GM12878 (cell line): ENCODE measurements around the gene RMI2. TPM values are rescaled to one million over a fixed set of nuclear protein-coding genes. Genes with fewer than 3 reads are reported as not detected.

Source experiments
- ATAC-seq: fragments of 200-7000 bp; cut with Tn5 transposase; 3 replicates; pipeline ENCODE4 v1.9.1; 2020; ENCODE audit warnings: mild to moderate bottlenecking, moderate library complexity
- BruUV-seq: library from RNA; stranded (reverse); fragments of 400-500 nt; replicated peaks from 2 replicates; lab custom pipeline; 2021; lab: Mats Ljungman, UMichigan
- CTCF ChIA-PET: fragments of 300-600 bp; sonication (Branson Sonifier 250); formaldehyde crosslinking; extraction: SDS; loops from one replicate; lab custom pipeline; 2021; ENCODE audit warnings: inconsistent platforms; lab: Yijun Ruan, JAX
- POLR2A ChIA-PET: fragments of 350-600 bp; formaldehyde crosslinking; extraction: SDS; loops from one replicate; lab custom pipeline; 2021; ENCODE audit warnings: inconsistent platforms; lab: Charles Lee
- RAD21 ChIA-PET: fragments of 300-600 bp; sonication (Branson Sonifier 250); formaldehyde crosslinking; loops from one replicate; lab custom pipeline; 2023; ENCODE audit warnings: antibody characterized with exemption; ENCODE audit not compliant: unreplicated experiment; lab: Charles Lee
- SMC1A ChIA-PET: fragments of 300-600 bp; sonication (Branson Sonifier 250); formaldehyde crosslinking; loops from one replicate; lab custom pipeline; 2023; ENCODE audit not compliant: unreplicated experiment, uncharacterized antibody; lab: Charles Lee
- DNase-seq: peaks from one replicate; pipeline ENCODE4 v3.0.0-alpha.2; 2011; ENCODE audit warnings: low read depth, low spot score
- FAIRE-seq: peaks from 3 replicates; lab custom pipeline; 2011; peaks lifted over from hg19 to GRCh38; lab: Jason Lieb, UNC
- H2AFZ ChIP-seq: 2 replicates; pipeline ENCODE4 v1.6.0; 2011; ENCODE audit warnings: low read depth, low read length, control low read depth; ENCODE audit not compliant: control insufficient read depth
- H3K27ac ChIP-seq: 2 replicates; pipeline ENCODE4 v1.5.1; 2011; ENCODE audit warnings: control low read depth; ENCODE audit not compliant: control insufficient read depth, insufficient read depth
- H3K27me3 ChIP-seq, 2 experiments: replicated peaks in 1 of 2; 2 replicates each; pipeline versions ENCODE4 v1.6.0 to v1.6.1; 2011; ENCODE audit warnings: low read length in 1 of 2; ENCODE audit not compliant: control insufficient read depth in 2 of 2, insufficient read depth in 2 of 2
- H3K36me3 ChIP-seq, 2 experiments: 2 replicates each; pipeline ENCODE4 v1.5.1; 2011; ENCODE audit warnings: low read length in 1 of 2; ENCODE audit not compliant: control insufficient read depth in 2 of 2, insufficient read depth in 2 of 2
- H3K4me1 ChIP-seq: 2 replicates; pipeline ENCODE4 v1.6.1; 2011; ENCODE audit warnings: mild to moderate bottlenecking, low read length, moderate library complexity, mixed read lengths; ENCODE audit not compliant: control insufficient read depth, insufficient read depth
- H3K4me2 ChIP-seq: 2 replicates; pipeline ENCODE4 v1.6.0; 2011; ENCODE audit warnings: control low read depth; ENCODE audit not compliant: control insufficient read depth, insufficient read depth
- H3K4me3 ChIP-seq: fragments of 200-600 bp; sonication (generic); 2 replicates; pipeline ENCODE4 v1.5.1; 2016
- H3K79me2 ChIP-seq: 2 replicates; pipeline ENCODE4 v1.6.0; 2011; ENCODE audit warnings: low read length; ENCODE audit not compliant: control insufficient read depth, insufficient read depth
- H3K9ac ChIP-seq: 2 replicates; pipeline ENCODE4 v1.8.0; 2011; ENCODE audit warnings: low read length, control low read depth, mixed read lengths; ENCODE audit not compliant: control insufficient read depth, insufficient read depth
- H3K9me3 ChIP-seq: replicated peaks from 3 replicates; pipeline ENCODE4 v1.5.1; 2011; ENCODE audit warnings: mild to moderate bottlenecking, low read length; ENCODE audit not compliant: control insufficient read depth, insufficient read depth
- H4K20me1 ChIP-seq: 2 replicates; pipeline ENCODE4 v1.6.0; 2011; ENCODE audit not compliant: control insufficient read depth, insufficient read depth
- BMI1 ChIP-seq: fragments of 450-650 bp; IDR thresholded peaks from 2 replicates; pipeline ENCODE4 v1.6.1; 2016; ENCODE audit warnings: mild to moderate bottlenecking, moderate library complexity, borderline replicate concordance
- HCFC1 ChIP-seq: fragments of 150-350 bp; IDR thresholded peaks from 2 replicates; pipeline ENCODE4 v1.6.1; 2014; ENCODE audit warnings: low read length
- HSF1 ChIP-seq: fragments of 150-350 bp; IDR thresholded peaks from 2 replicates; pipeline ENCODE4 v1.6.1; 2014; ENCODE audit warnings: mild to moderate bottlenecking, low read depth, low read length
- JUNB ChIP-seq: IDR thresholded peaks from 2 replicates; pipeline ENCODE4 v1.6.1; 2016; ENCODE audit warnings: antibody characterized with exemption, mild to moderate bottlenecking
- NR2F1 ChIP-seq: fragments of 450-650 bp; conservative IDR thresholded peaks from 2 replicates; pipeline ENCODE4 v1.6.1; 2017; ENCODE audit warnings: mild to moderate bottlenecking
- PAX8 ChIP-seq: fragments of 450-650 bp; IDR thresholded peaks from 2 replicates; pipeline ENCODE4 v1.6.1; 2017; ENCODE audit warnings: mild to moderate bottlenecking, moderate library complexity
- SMARCA5 ChIP-seq: fragments of 450-650 bp; IDR thresholded peaks from 2 replicates; pipeline ENCODE4 v1.6.1; 2017; ENCODE audit warnings: mild to moderate bottlenecking
- SRF ChIP-seq, 2 experiments: IDR thresholded peaks; 2 replicates each; pipeline ENCODE4 v1.6.1; 2011; ENCODE audit warnings: low read depth in 2 of 2, low read length in 2 of 2, mild to moderate bottlenecking in 1 of 2, moderate library complexity in 1 of 2
- TCF3 ChIP-seq: IDR thresholded peaks from 2 replicates; pipeline ENCODE4 v1.6.1; 2012; ENCODE audit warnings: low read depth, mild to moderate bottlenecking, low read length, borderline replicate concordance; ENCODE audit not compliant: insufficient read depth
- ZNF217 ChIP-seq: fragments of 450-650 bp; IDR thresholded peaks from 2 replicates; pipeline ENCODE4 v1.6.1; 2017; ENCODE audit warnings: antibody characterized with exemption, mild to moderate bottlenecking
- ZNF622 ChIP-seq: fragments of 450-650 bp; IDR thresholded peaks from 2 replicates; pipeline ENCODE4 v1.6.1; 2017; ENCODE audit warnings: mild to moderate bottlenecking, inconsistent platforms
- WGBS: methylation state at CpG from one replicate; pipeline ENCODE4 v1.1.6; 2016; ENCODE audit warnings: low lambda C conversion rate; ENCODE audit not compliant: insufficient replicate concordance, insufficient coverage; ENCODE audit errors: missing lambda C conversion rate; 5-methylcytosine and 5-hydroxymethylcytosine counted together
- in situ Hi-C: fragments of 300-500 bp; cut with MboI; formaldehyde crosslinking; loops from 9 replicates; pipeline ENCODE4 v1.14.3; 2018; ENCODE audit warnings: mixed read lengths
- intact Hi-C: fragments of 100-400 bp; cut with micrococcal nuclease; formaldehyde crosslinking; loops from one replicate; pipeline ENCODE4 v1.14.2; 2022; ENCODE audit not compliant: unreplicated experiment
- polyA plus RNA-seq, 11 experiments: library from polyadenylated mRNA; depleted of rRNA in 4 of 11; unstranded in 6 of 11; stranded (reverse) in 5 of 11; fragments of >200 nt; fragmentation: Nextera tagmentation in 4 of 11; fragmentation: Illumina TruSeq in 1 of 11; extraction: Ambion mirVana in 4 of 11; extraction: Trizol in 1 of 11; gene quantifications; 1 replicate in 1 of 11; 2 replicates in 10 of 11; pipeline versions ENCODE4 v1.2.1 to v1.2.3, GENCODE V29; 2011 to 2016; ENCODE audit warnings: inconsistent platforms in 2 of 11, missing spikeins in 2 of 11, low read depth in 1 of 11
- total RNA-seq, 4 experiments: library from RNA; depleted of rRNA in 3 of 4; stranded (reverse); fragments of >200 nt in 3 of 4; fragmentation: Illumina TruSeq in 1 of 4; extraction: Trizol in 1 of 4; gene quantifications; 2 replicates each; pipeline versions ENCODE4 v1.2.1 to v1.2.3, GENCODE V29; 2013 to 2021
- TF ChIP-seq, protein P1 (sequence below): IDR thresholded peaks from 2 replicates; pipeline ENCODE4 v1.6.1; 2012; ENCODE audit warnings: low read depth, low read length, improper control_type of control experiment

Gene RMI2
- total and polyA plus RNA-seq, 10 of the 15 experiments (the other 5 are each of a cell fraction or from before 2014, with no cell fraction given), result 9.6 to 68.8 (median 32.1) TPM

- H4K20me1 ChIP-seq, result no peaks in the 10 kb centered on the region
- 86% methylated on average over 3 of the region's 3 CpGs for WGBS
- ChIA-PET CTCF (interaction anchor here (1.0 to 7.4 kb wide), 7 partner anchors 10 to 77 kb away, joined by 3 to 104 read pairs (median 15); partner anchors contain the start of gene SOCS1), POLR2A (interaction anchor here (0.5 to 6.0 kb wide), 7 partner anchors 10 to 70 kb away, joined by 4 to 85 read pairs (median 6); partner anchors contain the start of gene SOCS1)
- no peak overlapping the region for H3K9ac ChIP-seq
- no peak overlapping the region for H3K27ac ChIP-seq
- TF ChIP-seq SMARCA5, result peak; percentile 58; the same call in 1 of the 2 replicates
- TF ChIP-seq NR2F1, result no peak
- peak; percentile 71 for TF ChIP-seq ZNF217
- TF ChIP-seq, all 136 proteins: peak for 2
- Histone ChIP-seq H3K4me1 (peaks cover 48% of the 10 kb centered on the region), H3K4me3 (no peak overlapping the region), H3K79me2 (no peaks in the 10 kb centered on the region; the same call in 1 of the 2 replicates), H3K27me3 (no peaks in the 10 kb centered on the region), H2AFZ (no peak overlapping the region), H3K4me2 (no peak overlapping the region), H3K9me3 (no peaks in the 10 kb centered on the region), H3K36me3 (no peaks in the 10 kb centered on the region)
- no peak for ATAC-seq
- RAD21 ChIA-PET, result interaction anchor here (1.5 to 6.8 kb wide), 11 partner anchors 11 to 332 kb away, joined by 4 to 206 read pairs (median 26); partner anchors contain the start of genes PRM2 and SOCS1
- SMC1A ChIA-PET, result interaction anchor here (0.9 to 8.4 kb wide), 15 partner anchors 11 to 331 kb away, joined by 3 to 194 read pairs (median 23); partner anchors contain the start of gene SOCS1
- in situ Hi-C loops (no loop called here), intact Hi-C loops (loop anchor here (5.0 kb wide), 2 partner anchors 94 to 219 kb away; no protein-coding TSS in a partner anchor)
- no peak for FAIRE-seq
- no peak for DNase-seq
- no TSS peak for BruUV-seq
Measured at GRCh38 chr16:11296351-11296705, 48.9 kb upstream of the RMI2 start.

GRCh38 chr16:11296706-11297491, 48.4 kb upstream of the RMI2 start:
- Histone ChIP-seq H4K20me1 (no peaks in the 10 kb centered on the region), H3K9me3 (no peaks in the 10 kb centered on the region), H2AFZ (peak overlapping the region; percentile 19), H3K79me2 (no peaks in the 10 kb centered on the region; the same call in 1 of the 2 replicates), H3K36me3 (no peaks in the 10 kb centered on the region), H3K4me1 (peaks cover 53% of the 10 kb centered on the region), H3K4me2 (peak overlapping the region; percentile 89), H3K9ac (peak overlapping the region; percentile 69), H3K27ac (peak overlapping the region; percentile 91), H3K4me3 (0 out of 2 replicates have a peak overlapping the region, but pooled peaks have one; percentile 30), H3K27me3 (no peaks in the 10 kb centered on the region)
- FAIRE-seq, result peak; percentile 52
- in situ Hi-C loops (no loop called here), intact Hi-C loops (loop anchor here (1.0 to 5.0 kb wide), 4 partner anchors 42 to 220 kb away; no protein-coding TSS in a partner anchor)
- BruUV-seq, result no TSS peak
- peak; percentile 35 for DNase-seq
- peak; percentile 44 for ATAC-seq
- ChIA-PET SMC1A (interaction anchor here (0.7 to 8.4 kb wide), 26 partner anchors 8 to 349 kb away, joined by 3 to 194 read pairs (median 4); partner anchors contain the start of genes PRM3 and SOCS1), POLR2A (interaction anchor here (0.5 to 6.0 kb wide), 13 partner anchors 9 to 347 kb away, joined by 3 to 85 read pairs (median 5); partner anchors contain the start of gene SOCS1), RAD21 (interaction anchor here (0.9 to 6.8 kb wide), 18 partner anchors 11 to 348 kb away, joined by 3 to 206 read pairs (median 22); partner anchors contain the start of genes PRM2 and SOCS1), CTCF (interaction anchor here (0.8 to 7.4 kb wide), 16 partner anchors 10 to 343 kb away, joined by 3 to 104 read pairs (median 6); partner anchors contain the start of gene SOCS1)
- 51% methylated on average over 10 of the region's 10 CpGs for WGBS
- TF ChIP-seq PAX8 (no peak), HCFC1 (no peak), TCF3 (no peak), HSF1 (no peak), ZNF622 (no peak), BMI1 (no peak), JUNB (peak; percentile 9; the same call in 1 of the 2 replicates), SRF (IDR thresholded peaks at IDR 0.05; ENCODE audit: low read depth in 2 of 2, low read length in 2 of 2) (no peak)
- TF ChIP-seq, protein P1, sequence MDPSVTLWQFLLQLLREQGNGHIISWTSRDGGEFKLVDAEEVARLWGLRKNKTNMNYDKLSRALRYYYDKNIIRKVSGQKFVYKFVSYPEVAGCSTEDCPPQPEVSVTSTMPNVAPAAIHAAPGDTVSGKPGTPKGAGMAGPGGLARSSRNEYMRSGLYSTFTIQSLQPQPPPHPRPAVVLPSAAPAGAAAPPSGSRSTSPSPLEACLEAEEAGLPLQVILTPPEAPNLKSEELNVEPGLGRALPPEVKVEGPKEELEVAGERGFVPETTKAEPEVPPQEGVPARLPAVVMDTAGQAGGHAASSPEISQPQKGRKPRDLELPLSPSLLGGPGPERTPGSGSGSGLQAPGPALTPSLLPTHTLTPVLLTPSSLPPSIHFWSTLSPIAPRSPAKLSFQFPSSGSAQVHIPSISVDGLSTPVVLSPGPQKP, result no peak
